SU-DHL-6 (cell line): Measurements from ENCODE around the gene TRIM42.

Experiments
- CTCF ChIP-seq: fragments of 200-600 bp; sonication (generic); IDR thresholded peaks from one replicate; pipeline ENCODE4 v1.5.1; 2017; ENCODE audit warnings: antibody characterized with exemption, mild to moderate bottlenecking, low read length, moderate library complexity; ENCODE audit not compliant: insufficient read depth, poor library complexity, severe bottlenecking
- EZH2phosphoT487 ChIP-seq: fragments of 200-600 bp; sonication (generic), shearing (Covaris generic); conservative IDR thresholded peaks from 2 replicates; pipeline ENCODE4 v1.6.1; 2018; ENCODE audit warnings: mild to moderate bottlenecking, antibody characterized with exemption, low read length, moderate library complexity, mixed read lengths

- no peak for TF ChIP-seq CTCF
- TF ChIP-seq EZH2phosphoT487 = no peak
Measured at GRCh38 chr3:140686128-140686527, 8.3 kb downstream of the TRIM42 start.
